ENCODE results near the gene GRIN1.

Gene GRIN1

GRCh38 chr9:137200311-137201204 lies 61.6 kb downstream of the GRIN1 start, which contains the start of gene TPRN:
Gene TPRN, minus strand, starts transcription at chr9:137200741. Its CDS starts 30 bp downstream, at chr9:137200711.
- Mint-ChIP-seq H3K27ac (peak within 1 kb of the TSS; percentile 70), H3K27me3 (ENCODE audit: low read depth) (no peaks in the 10 kb centered on the region), H3K9me3 (no peaks in the 10 kb centered on the region), H3K36me3 (ENCODE audit: low read depth) (no peaks in the 10 kb centered on the region), H3K4me3 (peak within 1 kb of the TSS; percentile 79), H3K4me1 (ENCODE audit: low read depth) (peaks cover 17% of the 10 kb centered on the region)

DNA sequence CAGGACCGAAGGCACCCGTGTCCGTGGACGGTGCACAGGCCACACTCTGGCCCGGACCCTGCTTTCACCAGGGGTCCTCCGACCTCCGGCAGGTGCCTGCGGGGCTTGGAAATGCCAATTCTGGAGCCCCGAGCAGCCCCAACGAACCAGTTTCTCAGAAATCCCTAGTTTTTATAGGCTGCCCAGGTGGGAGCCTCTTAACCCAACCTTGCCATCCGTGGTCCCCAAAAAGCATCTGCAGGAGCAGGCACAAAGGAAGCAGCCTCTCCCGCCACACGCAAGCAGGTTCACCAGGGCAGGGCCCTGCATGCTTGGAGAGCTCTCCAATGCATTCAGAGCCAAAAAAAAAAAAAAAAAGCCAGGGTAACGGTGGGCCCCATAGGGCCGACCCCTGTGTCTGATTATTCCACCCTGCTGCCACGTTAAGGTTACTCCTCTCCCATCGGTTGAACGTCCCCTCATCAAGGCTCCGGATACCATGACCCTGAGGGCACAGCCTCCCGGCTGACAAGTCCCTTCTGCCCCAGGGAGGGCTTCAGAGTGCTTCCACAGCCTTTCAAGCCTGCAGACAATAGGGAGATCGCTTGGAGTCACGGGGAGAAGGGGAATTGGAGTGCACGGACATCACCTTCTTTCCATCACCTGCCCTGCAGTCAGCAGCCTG lies 62.4 kb downstream of the GRIN1 start:
- H3K27me3 Mint-ChIP-seq (ENCODE audit: low read depth): no peaks in the 10 kb centered on the region
- peaks cover 20% of the 10 kb centered on the region for H3K4me1 Mint-ChIP-seq (ENCODE audit: low read depth)
- peak overlapping the region; percentile 70 for H3K27ac Mint-ChIP-seq
- H3K4me3 Mint-ChIP-seq: peak overlapping the region; percentile 79
- no peaks in the 10 kb centered on the region for H3K9me3 Mint-ChIP-seq
- H3K36me3 Mint-ChIP-seq (ENCODE audit: low read depth): no peaks in the 10 kb centered on the region

DNA sequence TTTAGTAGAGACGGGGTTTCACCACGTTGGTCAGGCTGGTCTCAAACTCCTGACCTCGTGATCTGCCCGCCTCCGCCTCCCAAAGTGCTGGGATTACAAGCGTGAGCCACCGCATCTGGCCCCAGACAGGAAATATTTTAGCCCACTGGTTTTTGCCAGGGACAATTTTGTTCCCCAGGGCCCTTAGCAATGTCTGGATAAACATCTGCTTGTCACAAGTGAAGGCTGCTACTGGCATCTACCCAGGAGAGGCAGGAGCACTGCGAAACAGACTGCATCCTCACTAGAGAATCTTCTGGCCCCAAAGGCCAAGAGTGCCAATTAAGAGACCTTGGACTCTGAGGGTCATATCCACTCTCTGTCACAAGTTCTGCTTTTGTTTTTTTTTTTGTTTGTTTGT lies 64.0 kb downstream of the GRIN1 start:
- Mint-ChIP-seq H3K36me3 (ENCODE audit: low read depth) (peaks cover 13% of the 10 kb centered on the region), H3K27me3 (ENCODE audit: low read depth) (no peaks in the 10 kb centered on the region), H3K4me1 (ENCODE audit: low read depth) (peaks cover 33% of the 10 kb centered on the region), H3K27ac (no peak overlapping the region), H3K4me3 (no peak overlapping the region), H3K9me3 (no peaks in the 10 kb centered on the region)

- Mint-ChIP-seq H3K27ac (peak overlapping the region; percentile 93), H3K27me3 (ENCODE audit: low read depth) (no peaks in the 10 kb centered on the region), H3K4me1 (ENCODE audit: low read depth) (peaks cover 31% of the 10 kb centered on the region), H3K9me3 (no peaks in the 10 kb centered on the region), H3K4me3 (peak overlapping the region; percentile 94), H3K36me3 (ENCODE audit: low read depth) (peaks cover 20% of the 10 kb centered on the region)
These were observed 65.8 kb downstream of the GRIN1 start for GRCh38 chr9:137204731-137205125.

- Mint-ChIP-seq H3K4me3 (peak within 1 kb of the TSS; percentile 94), H3K27ac (peak within 1 kb of the TSS; percentile 93), H3K9me3 (no peaks in the 10 kb centered on the region), H3K36me3 (ENCODE audit: low read depth) (peaks cover 20% of the 10 kb centered on the region), H3K27me3 (ENCODE audit: low read depth) (no peaks in the 10 kb centered on the region), H3K4me1 (ENCODE audit: low read depth) (peaks cover 31% of the 10 kb centered on the region)
These were observed 66.4 kb downstream of the GRIN1 start, which contains the start of the genes NDOR1 and TMEM203 for GRCh38 chr9:137205126-137206069. Gene NDOR1, plus strand, starts transcription at chr9:137205700. Its CDS starts 78 bp downstream, at chr9:137205778. Gene TMEM203, minus strand, starts transcription at chr9:137205648. Its CDS starts 234 bp downstream, at chr9:137205414.

GRCh38 chr9:137206602-137207001 lies 67.6 kb downstream of the GRIN1 start:
- H3K4me1 Mint-ChIP-seq (ENCODE audit: low read depth): peaks cover 29% of the 10 kb centered on the region
- H3K4me3 Mint-ChIP-seq: peak overlapping the region; percentile 94
- H3K36me3 Mint-ChIP-seq (ENCODE audit: low read depth): peaks cover 20% of the 10 kb centered on the region
- H3K27ac Mint-ChIP-seq: peak overlapping the region; percentile 93
- no peaks in the 10 kb centered on the region for H3K27me3 Mint-ChIP-seq (ENCODE audit: low read depth)
- no peaks in the 10 kb centered on the region for H3K9me3 Mint-ChIP-seq

- peaks cover 11% of the 10 kb centered on the region for H3K4me1 Mint-ChIP-seq (ENCODE audit: low read depth)
- H3K27me3 Mint-ChIP-seq (ENCODE audit: low read depth): no peaks in the 10 kb centered on the region
- H3K27ac Mint-ChIP-seq: no peak overlapping the region
- no peaks in the 10 kb centered on the region for H3K9me3 Mint-ChIP-seq
- H3K4me3 Mint-ChIP-seq: no peak overlapping the region
- H3K36me3 Mint-ChIP-seq (ENCODE audit: low read depth): peaks cover 18% of the 10 kb centered on the region
These were observed 72.6 kb downstream of the GRIN1 start for GRCh38 chr9:137211532-137211931.

- Mint-ChIP-seq H3K36me3 (ENCODE audit: low read depth) (peaks cover 8% of the 10 kb centered on the region), H3K9me3 (no peaks in the 10 kb centered on the region), H3K27ac (no peak overlapping the region), H3K4me1 (ENCODE audit: low read depth) (peaks cover 1% of the 10 kb centered on the region), H3K27me3 (ENCODE audit: low read depth) (no peaks in the 10 kb centered on the region), H3K4me3 (no peak overlapping the region)
These were observed 73.6 kb downstream of the GRIN1 start for GRCh38 chr9:137212520-137212919.

GRCh38 chr9:137213160-137214060 lies 74.5 kb downstream of the GRIN1 start:
- Mint-ChIP-seq H3K4me3 (no peak overlapping the region), H3K27ac (no peak overlapping the region), H3K4me1 (ENCODE audit: low read depth) (no peaks in the 10 kb centered on the region), H3K36me3 (ENCODE audit: low read depth) (peaks cover 6% of the 10 kb centered on the region), H3K27me3 (ENCODE audit: low read depth) (no peaks in the 10 kb centered on the region), H3K9me3 (no peaks in the 10 kb centered on the region)

- Mint-ChIP-seq H3K36me3 (ENCODE audit: low read depth) (no peaks in the 10 kb centered on the region), H3K9me3 (no peaks in the 10 kb centered on the region)
These were observed 75.7 kb downstream of the GRIN1 start for GRCh38 chr9:137214620-137215019.

GRCh38 chr9:137215196-137215986 lies 76.4 kb downstream of the GRIN1 start:
- Mint-ChIP-seq H3K27me3 (ENCODE audit: low read depth) (no peaks in the 10 kb centered on the region), H3K4me1 (ENCODE audit: low read depth) (no peaks in the 10 kb centered on the region), H3K27ac (no peak overlapping the region), H3K4me3 (no peak overlapping the region), H3K9me3 (no peaks in the 10 kb centered on the region), H3K36me3 (ENCODE audit: low read depth) (no peaks in the 10 kb centered on the region)

More at GRCh38 chr9:137214620-137215019, 75.7 kb downstream of the GRIN1 start:
- Mint-ChIP-seq H3K27me3 (ENCODE audit: low read depth) (no peaks in the 10 kb centered on the region), H3K4me1 (ENCODE audit: low read depth) (no peaks in the 10 kb centered on the region), H3K4me3 (no peak overlapping the region), H3K27ac (no peak overlapping the region)

DNA sequence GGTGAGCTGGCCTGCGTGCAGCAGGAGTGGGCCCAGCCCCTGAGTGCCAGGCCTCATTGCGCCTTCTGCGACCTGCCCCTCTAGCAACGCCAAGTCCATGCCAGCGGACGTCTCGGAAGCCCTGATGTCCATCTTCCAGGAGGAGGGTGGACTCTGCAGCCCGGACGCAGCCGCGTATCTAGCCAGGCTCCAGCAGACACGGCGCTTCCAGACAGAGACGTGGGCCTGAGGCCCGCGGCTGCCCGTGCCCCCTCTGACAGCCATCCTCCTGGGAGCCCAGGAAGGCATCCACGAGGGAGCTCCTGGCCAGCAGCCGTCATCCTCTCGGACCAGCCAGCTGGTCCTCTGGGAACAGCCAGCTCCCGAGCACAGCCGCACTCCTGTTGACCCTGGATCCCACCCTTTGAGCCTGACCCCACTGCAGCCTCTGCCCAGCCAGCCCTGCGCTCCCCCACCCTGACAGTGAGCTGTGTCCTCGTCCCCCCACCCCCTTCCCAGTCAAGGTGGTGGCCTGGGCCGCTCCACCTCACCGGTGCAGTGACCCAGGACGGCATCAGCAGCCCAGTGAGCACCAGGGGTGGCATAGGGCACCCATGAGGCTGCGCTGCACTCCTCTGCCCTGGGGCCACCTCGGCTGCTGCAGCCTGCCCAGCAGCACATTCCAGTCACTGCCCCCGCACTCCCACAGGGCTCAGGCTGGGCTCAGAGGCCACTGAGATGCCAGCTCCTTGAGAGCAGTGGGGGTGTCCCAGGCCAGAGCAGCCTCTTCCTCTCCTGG lies 77.4 kb downstream of the GRIN1 start:
- Mint-ChIP-seq H3K27ac (no peak overlapping the region), H3K27me3 (ENCODE audit: low read depth) (no peaks in the 10 kb centered on the region), H3K4me1 (ENCODE audit: low read depth) (no peaks in the 10 kb centered on the region), H3K4me3 (no peak overlapping the region), H3K9me3 (no peaks in the 10 kb centered on the region), H3K36me3 (ENCODE audit: low read depth) (no peaks in the 10 kb centered on the region)
